HepG2 (cell line): ENCODE results near the gene TMEM220. TPM values are rescaled to one million over a fixed set of nuclear protein-coding genes. Genes with fewer than 3 reads are reported as not detected.

Experiments
- ATAC-seq: fragments of 200-7000 bp; cut with Tn5 transposase; 3 replicates; pipeline ENCODE4 v1.9.1; 2020; ENCODE audit warnings: mild to moderate bottlenecking, moderate library complexity
- BruUV-seq: library from RNA; stranded (reverse); fragments of 400-500 nt; replicated peaks from 2 replicates; lab custom pipeline; 2021; lab: Mats Ljungman, UMichigan
- CTCF ChIA-PET: fragments of 300-600 bp; formaldehyde crosslinking; extraction: SDS; loops from one replicate; lab custom pipeline; 2021; ENCODE audit warnings: low total read pairs, inconsistent platforms, low intra/inter-chr PET ratio; lab: Yijun Ruan, JAX
- POLR2A ChIA-PET: fragments of 350-600 bp; sonication (Branson Sonifier 250); formaldehyde crosslinking; loops from one replicate; lab custom pipeline; 2020; ENCODE audit warnings: antibody characterized with exemption, inconsistent platforms; lab: Yijun Ruan, JAX
- DNase-seq: peaks from one replicate; pipeline ENCODE4 v3.0.0-alpha.2; 2015; ENCODE audit warnings: low spot score
- FAIRE-seq: peaks from 3 replicates; lab custom pipeline; 2011; peaks lifted over from hg19 to GRCh38; lab: Jason Lieb, UNC
- H2AFZ ChIP-seq: one replicate; pipeline ENCODE4 v1.6.1; 2011; ENCODE audit warnings: low read length, inconsistent platforms
- H3K27ac ChIP-seq: fragments of 300-600 bp; 3 replicates; pipeline ENCODE4 v1.8.0; 2011; ENCODE audit warnings: mixed run types, mild to moderate bottlenecking, mixed read lengths, low read length, inconsistent platforms; ENCODE audit not compliant: insufficient read depth; ENCODE audit errors: extremely low read length
- H3K27me3 ChIP-seq, 2 experiments: fragments of 200-600 bp in 1 of 2; 2 replicates in 1 of 2; 3 replicates in 1 of 2; pipeline versions ENCODE4 v1.6.0 to v1.8.0; 2011; ENCODE audit warnings: low read length in 2 of 2, mild to moderate bottlenecking in 2 of 2, moderate library complexity in 2 of 2, inconsistent platforms in 1 of 2; ENCODE audit not compliant: insufficient read depth in 2 of 2, control insufficient read depth in 1 of 2
- H3K36me3 ChIP-seq, 2 experiments: fragments of 200-600 bp in 1 of 2; replicated peaks in 1 of 2; 2 replicates in 1 of 2; 3 replicates in 1 of 2; pipeline versions ENCODE4 v1.5.1 to v1.8.0; 2011; ENCODE audit warnings: low read length in 2 of 2, inconsistent platforms in 1 of 2; ENCODE audit not compliant: insufficient read depth in 2 of 2, control insufficient read depth in 1 of 2
- H3K4me1 ChIP-seq: 2 replicates; pipeline ENCODE4 v1.5.1; 2012; ENCODE audit warnings: low read length, inconsistent platforms; ENCODE audit not compliant: insufficient read depth
- H3K4me2 ChIP-seq: 2 replicates; pipeline ENCODE4 v1.6.0; 2011; ENCODE audit warnings: low read depth, low read length, inconsistent platforms
- H3K4me3 ChIP-seq, 3 experiments: fragments of 200-600 bp in 1 of 3; sonication (generic), shearing (Covaris generic) in 1 of 3; replicated peaks in 1 of 3; 2 replicates each; pipeline ENCODE4 v1.5.1; 2011 to 2016; ENCODE audit warnings: low read length in 3 of 3, inconsistent platforms in 2 of 3, low read depth in 2 of 3, mild to moderate bottlenecking in 2 of 3, control low read depth in 1 of 3, mixed read lengths in 1 of 3; ENCODE audit not compliant: insufficient read depth in 1 of 3
- H3K79me2 ChIP-seq: one replicate; pipeline ENCODE4 v1.6.1; 2011; ENCODE audit warnings: low read length, inconsistent platforms; ENCODE audit not compliant: insufficient read depth
- H3K9ac ChIP-seq: 2 replicates; pipeline ENCODE4 v1.6.0; 2011; ENCODE audit warnings: mild to moderate bottlenecking, low read depth, low read length, inconsistent platforms; ENCODE audit not compliant: insufficient read depth
- H3K9me3 ChIP-seq: 2 replicates; pipeline ENCODE4 v1.5.1; 2012; ENCODE audit warnings: mild to moderate bottlenecking, low read length
- H4K20me1 ChIP-seq: 2 replicates; pipeline ENCODE4 v1.6.0; 2011; ENCODE audit warnings: inconsistent platforms, mild to moderate bottlenecking, low read length, moderate library complexity; ENCODE audit not compliant: insufficient read depth
- ARNT ChIP-seq: fragments of 450-650 bp; IDR thresholded peaks from 2 replicates; pipeline ENCODE4 v1.6.1; 2017
- CBFB ChIP-seq: sonication (generic); formaldehyde crosslinking; IDR thresholded peaks from 2 replicates; pipeline ENCODE4 v1.4.0; 2020; ENCODE audit warnings: missing genetic modification reagents
- ELF4 ChIP-seq: sonication (generic); formaldehyde crosslinking; IDR thresholded peaks from 2 replicates; pipeline ENCODE4 v1.5.0; 2020; ENCODE audit warnings: missing genetic modification reagents, mild to moderate bottlenecking, moderate library complexity, borderline replicate concordance
- ESRRA ChIP-seq: sonication (generic); formaldehyde crosslinking; IDR thresholded peaks from 2 replicates; pipeline ENCODE4 v1.5.1; 2020; ENCODE audit warnings: mild to moderate bottlenecking, low read depth, missing genetic modification reagents
- FOXK1 ChIP-seq: sonication (generic); formaldehyde crosslinking; IDR thresholded peaks from 2 replicates; pipeline ENCODE4 v1.4.0; 2020; ENCODE audit warnings: low read depth, missing genetic modification reagents, borderline replicate concordance
- HHEX ChIP-seq: IDR thresholded peaks from 2 replicates; pipeline ENCODE4 v1.6.1; 2016; ENCODE audit warnings: control low read depth
- KAT2B ChIP-seq: fragments of 150-350 bp; IDR thresholded peaks from 2 replicates; pipeline ENCODE4 v1.6.1; 2014; ENCODE audit warnings: low read depth, low read length, borderline replicate concordance
- KDM3A ChIP-seq: IDR thresholded peaks from 2 replicates; pipeline ENCODE4 v1.6.1; 2018; ENCODE audit warnings: low read depth, missing compliant biosample characterization
- KLF9 ChIP-seq: IDR thresholded peaks from 2 replicates; pipeline ENCODE4 v1.6.1; 2016; ENCODE audit warnings: low read depth
- NCOA1 ChIP-seq: sonication (generic); formaldehyde crosslinking; IDR thresholded peaks from 2 replicates; pipeline ENCODE4 v1.9.0; 2021; ENCODE audit warnings: missing genetic modification reagents
- NFIB ChIP-seq: sonication (generic); formaldehyde crosslinking; IDR thresholded peaks from 2 replicates; pipeline ENCODE4 v1.9.0; 2021; ENCODE audit warnings: missing genetic modification reagents, mild to moderate bottlenecking, borderline replicate concordance
- PBX3 ChIP-seq: sonication (generic); formaldehyde crosslinking; IDR thresholded peaks from 2 replicates; pipeline ENCODE4 v1.8.1; 2023; ENCODE audit warnings: missing genetic modification reagents, inconsistent platforms, borderline replicate concordance
- SMARCC2 ChIP-seq: fragments of 450-650 bp; IDR thresholded peaks from 2 replicates; pipeline ENCODE4 v1.6.1; 2017; ENCODE audit warnings: antibody characterized with exemption, mild to moderate bottlenecking
- UBTF ChIP-seq: sonication (generic); formaldehyde crosslinking; IDR thresholded peaks from 2 replicates; pipeline ENCODE4 v1.4.0; 2020; ENCODE audit warnings: mild to moderate bottlenecking, missing genetic modification reagents
- ZNF160 ChIP-seq: sonication (generic); formaldehyde crosslinking; IDR thresholded peaks from 2 replicates; pipeline ENCODE4 v1.8.0; 2022; ENCODE audit warnings: mild to moderate bottlenecking, inconsistent platforms, missing genetic modification reagents
- ZNF33B ChIP-seq: sonication (generic); formaldehyde crosslinking; IDR thresholded peaks from 2 replicates; pipeline ENCODE4 v1.5.1; 2020; ENCODE audit warnings: mild to moderate bottlenecking, missing genetic modification reagents
- ZNF710 ChIP-seq: sonication (generic); formaldehyde crosslinking; IDR thresholded peaks from 2 replicates; pipeline ENCODE4 v1.5.0; 2020; ENCODE audit warnings: mild to moderate bottlenecking, missing genetic modification reagents, borderline replicate concordance
- ZNF746 ChIP-seq: sonication (generic); formaldehyde crosslinking; IDR thresholded peaks from 2 replicates; pipeline ENCODE4 v1.8.0; 2022; ENCODE audit warnings: mild to moderate bottlenecking, missing genetic modification reagents
- ZNF747 ChIP-seq: sonication (generic); formaldehyde crosslinking; IDR thresholded peaks from 2 replicates; pipeline ENCODE4 v1.8.1; 2023; ENCODE audit warnings: missing genetic modification reagents, mild to moderate bottlenecking, borderline replicate concordance
- ZNF749 ChIP-seq: sonication (generic); formaldehyde crosslinking; IDR thresholded peaks from 2 replicates; pipeline ENCODE4 v1.8.0; 2022; ENCODE audit warnings: mild to moderate bottlenecking, missing genetic modification reagents, moderate library complexity, borderline replicate concordance
- WGBS: methylation state at CpG from one replicate; pipeline ENCODE4 v1.1.6; 2017; ENCODE audit warnings: low lambda C conversion rate; 5-methylcytosine and 5-hydroxymethylcytosine counted together
- in situ Hi-C: cut with HindIII; loops from 2 replicates; pipeline ENCODE4 v1.10.0; 2017; ENCODE audit warnings: low pct_unique_long_range_greater_than_20kb; ENCODE audit not compliant: extremely low pct_ligation_motif_present
- intact Hi-C: fragments of 100-400 bp; cut with micrococcal nuclease; formaldehyde crosslinking; loops from one replicate; pipeline ENCODE4 v1.10.0; 2022; ENCODE audit not compliant: unreplicated experiment
- polyA plus RNA-seq, 8 experiments: library from polyadenylated mRNA; depleted of rRNA in 3 of 8; stranded (reverse) in 7 of 8; unstranded in 1 of 8; fragments of >200 nt; fragmentation: Illumina TruSeq in 4 of 8; extraction: Trizol in 4 of 8; gene quantifications; 2 replicates each; pipeline versions ENCODE4 v1.2.1 to v1.2.3, GENCODE V29; 2011 to 2016; ENCODE audit warnings: low read depth in 4 of 8, missing spikeins in 1 of 8, mixed read lengths in 1 of 8; ENCODE audit not compliant: insufficient read depth in 1 of 8
- total RNA-seq, 5 experiments: library from RNA; depleted of rRNA; stranded (reverse); fragments of >200 nt; fragmentation: Illumina TruSeq; extraction: Trizol; gene quantifications; 2 replicates each; pipeline ENCODE4 v1.2.3, GENCODE V29; 2016; ENCODE audit warnings: low read depth in 1 of 5

Gene TMEM220
- total and polyA plus RNA-seq, 2 of the 13 experiments (the other 11 are each of a cell fraction or from before 2014, with no cell fraction given): 1.3 to 2.2 TPM

- TF ChIP-seq ELF4 (CRISPR knock-in tag) (no peak), ZNF746 (CRISPR knock-in tag) (no peak), KAT2B (no peak), ZNF749 (no peak), ZNF747 (CRISPR knock-in tag) (no peak), FOXK1 (CRISPR knock-in tag) (no peak), ESRRA (CRISPR knock-in tag) (no peak), CBFB (no peak), PBX3 (CRISPR knock-in tag) (no peak), NFIB (CRISPR knock-in tag) (no peak), KLF9 (no peak), ZNF33B (CRISPR knock-in tag) (no peak)
These were observed 7.4 kb upstream of the TMEM220 start (continued) for GRCh38 chr17:10737168-10737622.

- H4K20me1 ChIP-seq: no peaks in the 10 kb centered on the region
- no peak overlapping the region for H2AFZ ChIP-seq
- intact Hi-C loops: no loop called here
- FAIRE-seq: no peak
- WGBS: 77% methylated on average over 4 of the region's 4 CpGs
- no peak for ATAC-seq
- peaks cover 0 to 13% of the 10 kb centered on the region in 2 experiments; a peak in 2 of 5 replicates for H3K27me3 ChIP-seq
- H3K27ac ChIP-seq: no peak overlapping the region
- ChIA-PET POLR2A (no interaction called here), CTCF (interaction anchor here (3.1 kb wide), 1 partner anchor 109 kb away, joined by 43 read pairs; no protein-coding TSS in a partner anchor)
- no peaks in the 10 kb centered on the region for H3K9me3 ChIP-seq
- in situ Hi-C loops: loop anchor here (5.0 kb wide), 1 partner anchor 111 kb away; no protein-coding TSS in a partner anchor
- no peak overlapping the region for H3K4me2 ChIP-seq
- no TSS peak for BruUV-seq
- H3K36me3 ChIP-seq: no peaks in the 10 kb centered on the region
- H3K9ac ChIP-seq: no peak overlapping the region
- no peak for DNase-seq
- H3K4me1 ChIP-seq: peaks cover 37% of the 10 kb centered on the region
- H3K79me2 ChIP-seq: no peaks in the 10 kb centered on the region
- no peak overlapping the region for H3K4me3 ChIP-seq
- TF ChIP-seq SMARCC2 (no peak), KDM3A (CRISPR knock-in tag) (no peak), HHEX (no peak), NCOA1 (CRISPR knock-in tag) (no peak), UBTF (no peak), ZNF160 (CRISPR knock-in tag) (no peak), ZNF710 (CRISPR knock-in tag) (no peak), ARNT (no peak)
These were observed 6.0 kb upstream of the TMEM220 start for GRCh38 chr17:10735821-10736220.
